Non-pigmented ciliary epithelial cell (primary cell): ENCODE measurements around the gene GALNT9.
"Not testable (repeated sequence)": the region's sequence is repeated elsewhere in the genome, so short reads cannot be mapped to it uniquely, and the experiment has no call there.

Experiments used
- DNase-seq: peaks from one replicate; pipeline ENCODE4 v3.0.0-alpha.2; 2010; ENCODE audit warnings: low read depth

The GALNT9 gene

GRCh38 chr12:132230381-132230780, 99.0 kb downstream of the GALNT9 start:
- DNase-seq: no peak

DNA sequence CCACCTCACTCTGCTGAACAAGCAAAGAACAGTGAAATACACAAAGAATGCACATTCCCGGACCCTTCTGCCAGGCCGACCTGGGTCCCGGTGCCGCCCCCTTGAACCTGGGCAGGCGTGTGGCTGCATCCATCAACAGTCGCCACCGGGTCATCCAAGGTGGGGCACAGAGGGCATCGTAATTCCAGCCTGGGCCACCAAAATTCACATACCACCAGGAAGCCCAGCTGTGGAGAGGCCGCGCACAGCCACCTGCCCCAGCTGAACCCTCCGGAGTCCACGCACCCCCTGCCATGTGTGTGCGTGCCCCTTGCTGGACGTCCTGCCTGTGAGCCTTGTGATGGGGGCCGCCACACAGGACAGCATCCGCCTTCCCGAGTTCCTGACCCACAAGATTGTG, 99.5 kb downstream of the GALNT9 start:
- no peak for DNase-seq

DNA sequence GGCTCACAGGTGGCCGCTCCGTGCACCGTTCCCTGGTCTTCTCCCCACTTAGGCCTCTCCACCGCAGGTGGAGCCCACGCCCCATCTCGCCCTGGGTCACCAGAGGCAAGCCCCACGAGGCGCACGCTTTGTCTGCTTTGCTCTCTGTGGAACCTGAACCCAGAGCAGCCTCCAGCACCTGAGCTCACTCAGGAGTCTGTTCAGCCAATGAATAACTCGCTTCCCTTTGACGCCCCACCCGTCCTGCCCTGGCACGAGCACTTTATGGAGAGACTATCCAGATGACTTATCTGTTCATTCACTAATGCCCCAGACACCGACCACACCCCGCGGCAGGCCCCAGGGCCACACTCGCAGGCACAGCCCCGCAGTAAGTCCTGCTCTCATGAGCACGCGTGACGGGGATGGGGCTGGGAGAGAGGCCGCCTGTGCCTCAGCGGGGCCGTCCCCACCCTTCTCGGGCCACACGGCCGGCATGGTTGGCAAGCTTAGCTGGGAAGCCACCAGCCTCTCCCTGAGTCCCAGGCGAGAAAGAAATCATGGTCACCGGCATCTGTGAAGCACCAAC, 100.1 kb downstream of the GALNT9 start:
- no peak for DNase-seq

DNA sequence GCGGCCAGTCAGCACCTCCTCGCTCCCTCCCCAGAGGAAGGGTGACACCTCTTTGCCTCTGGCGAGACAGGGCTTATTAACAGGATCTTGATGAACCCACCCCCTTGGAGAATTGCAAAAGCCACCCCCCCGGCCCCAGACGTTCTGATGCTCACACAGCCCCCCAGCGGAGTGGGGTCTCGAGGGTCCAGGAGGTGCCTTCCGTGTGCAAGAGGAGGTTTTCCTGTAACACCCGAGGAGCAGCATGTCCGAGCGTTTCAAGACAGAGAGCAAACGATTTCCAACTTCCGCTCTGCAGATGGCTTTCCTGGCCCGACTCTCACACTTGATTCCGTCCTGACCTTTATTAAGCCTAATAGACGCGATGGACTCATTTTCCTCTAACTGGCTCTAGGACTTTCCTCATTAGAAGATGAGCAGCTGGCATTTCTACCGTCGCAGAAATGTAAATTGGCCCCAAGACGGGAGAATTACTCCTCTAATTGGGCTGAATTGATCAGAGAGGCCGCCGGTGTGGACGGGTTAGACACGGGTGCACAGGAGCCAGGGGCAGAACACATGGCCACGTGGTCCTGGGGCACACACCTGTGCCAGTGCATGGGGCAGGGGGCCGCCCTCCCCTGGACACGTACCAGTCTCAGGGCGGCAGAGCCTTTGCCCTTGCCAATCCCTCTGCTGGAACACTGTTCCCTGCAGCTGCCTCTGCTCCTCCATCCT, 100.8 kb downstream of the GALNT9 start:
- no peak for DNase-seq

DNA sequence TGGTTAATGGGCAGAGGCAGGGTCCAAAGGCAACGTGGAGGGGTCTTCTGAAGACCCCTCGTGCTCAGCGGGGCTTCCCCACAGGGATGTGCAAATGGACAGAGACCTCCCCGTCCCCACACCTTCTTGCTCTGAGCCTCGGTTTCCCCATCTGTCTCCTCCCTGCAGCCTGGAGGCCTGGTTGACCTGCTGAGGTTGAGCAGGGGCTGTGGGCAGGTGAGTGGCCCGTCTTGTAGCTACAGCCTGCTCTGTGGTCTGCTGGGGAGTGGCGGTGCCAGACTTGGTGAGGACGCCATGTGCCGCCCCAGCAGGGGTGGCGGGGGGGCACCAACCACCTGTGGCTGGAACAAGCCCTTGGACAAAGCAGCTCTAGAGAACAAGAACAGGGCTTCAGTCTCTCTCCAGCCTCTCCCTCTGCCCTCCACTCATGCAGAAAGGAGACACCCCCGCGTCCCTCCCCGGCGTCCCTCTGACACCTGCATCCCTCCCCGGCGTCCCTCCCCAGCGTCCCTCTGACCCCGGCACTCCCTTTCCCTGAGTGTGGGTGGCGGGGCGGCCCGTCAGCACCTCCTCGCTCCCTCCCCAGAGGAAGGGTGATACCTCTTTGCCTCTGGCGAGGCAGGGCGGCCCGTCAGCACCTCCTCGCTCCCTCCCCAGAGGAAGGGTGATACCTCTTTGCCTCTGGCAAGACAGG, 101.5 kb downstream of the GALNT9 start:
- no peak for DNase-seq

DNA sequence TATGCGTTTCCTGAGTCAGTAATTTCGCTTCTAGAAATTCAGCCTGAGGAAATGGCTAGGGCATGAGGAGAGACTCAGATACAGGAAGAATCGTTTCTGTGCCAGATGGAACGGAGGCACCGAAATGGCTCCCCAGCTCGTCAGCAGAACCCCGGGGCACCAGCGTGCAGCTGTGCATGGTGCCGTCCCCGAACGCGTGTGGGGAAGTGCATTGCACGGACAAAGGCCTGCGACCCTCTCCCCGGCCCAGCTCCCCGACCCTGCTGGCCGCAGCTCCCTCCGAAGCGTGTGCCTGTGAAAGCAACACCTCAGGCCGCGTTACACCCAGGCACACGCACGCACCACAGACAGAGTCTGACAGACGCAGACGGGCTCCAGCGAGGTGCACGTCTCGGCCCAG, 102.3 kb downstream of the GALNT9 start:
- DNase-seq: no peak

GRCh38 chr12:132226604-132227003, 102.8 kb downstream of the GALNT9 start:
- DNase-seq: no peak

DNA sequence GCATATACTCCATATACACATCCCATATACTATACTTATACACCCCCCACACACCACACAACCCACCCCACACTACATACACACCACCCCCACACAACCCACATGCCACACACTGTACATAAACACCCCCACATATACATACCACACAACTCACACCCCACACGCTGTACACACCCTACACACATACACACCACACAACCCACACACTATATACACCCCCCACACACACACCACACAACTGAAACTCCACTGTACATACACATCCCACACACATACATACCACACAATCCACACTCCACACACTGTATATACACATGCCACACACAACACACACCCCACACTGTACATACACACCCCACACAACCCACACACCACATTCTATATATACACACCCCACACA, 104.2 kb downstream of the GALNT9 start:
- DNase-seq: no peak

DNA sequence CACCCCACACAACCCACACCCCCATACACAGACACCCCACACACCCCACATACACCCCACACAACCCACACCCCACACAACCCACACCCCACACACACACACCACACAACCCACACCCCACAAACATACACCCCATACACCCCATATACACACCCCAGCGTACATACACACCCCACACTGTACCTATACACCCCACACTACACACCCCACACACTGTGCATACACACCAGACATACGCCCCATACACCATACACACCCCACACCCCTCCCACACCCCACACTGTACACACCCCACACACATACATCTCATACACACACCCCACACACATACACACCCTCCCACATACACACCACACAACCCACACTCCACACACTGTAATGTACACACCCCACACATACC, 104.9 kb downstream of the GALNT9 start:
- DNase-seq: no peak

DNA sequence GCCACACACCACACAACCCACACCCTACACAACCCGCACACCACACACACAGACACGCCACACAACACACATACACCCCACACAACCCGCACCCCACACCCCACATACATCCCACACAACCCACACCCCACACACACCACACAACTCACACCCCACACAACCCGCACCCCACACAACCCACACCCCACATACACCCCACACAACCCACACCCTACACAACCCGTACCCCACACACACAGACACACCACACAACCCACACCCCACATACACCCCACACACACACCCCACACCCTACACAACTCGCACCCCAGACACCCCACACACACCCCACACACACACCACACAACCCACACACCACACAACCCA, 106.6 kb downstream of the GALNT9 start:
- no peak for DNase-seq

DNA sequence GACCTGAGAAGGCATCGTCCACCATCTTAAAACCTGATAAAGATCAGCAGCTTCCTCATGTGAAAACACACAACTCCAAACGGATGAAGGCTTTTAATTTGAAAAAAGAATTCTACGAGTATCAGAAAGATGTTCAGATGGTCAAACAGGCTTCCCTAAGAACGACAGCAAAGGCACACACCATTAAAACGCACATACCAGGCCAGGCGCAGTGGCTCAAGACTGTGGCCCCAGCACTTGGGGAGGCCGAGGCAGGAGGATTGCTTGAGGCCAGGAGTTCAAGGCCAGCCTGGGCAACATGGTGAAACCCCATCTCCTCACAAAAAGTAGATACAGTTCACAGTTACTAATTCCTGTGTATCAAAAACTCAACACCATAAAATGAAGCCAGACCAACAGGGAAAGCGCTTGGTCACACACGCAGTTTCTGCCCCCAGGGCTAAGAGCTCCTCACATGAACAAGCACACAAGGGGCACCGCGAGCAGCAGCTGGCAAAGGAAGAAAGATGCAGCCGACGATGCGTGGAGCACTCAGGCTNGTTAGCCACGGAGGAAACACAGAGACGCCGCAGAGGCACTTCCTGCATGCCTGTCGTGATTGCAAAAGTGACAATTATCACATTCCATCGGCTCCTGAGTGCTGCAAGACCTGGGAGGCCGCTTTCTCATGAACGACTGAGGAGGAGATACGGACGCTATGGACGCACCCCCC, 107.1 kb downstream of the GALNT9 start:
- DNase-seq: no peak

GRCh38 chr12:132219761-132220160, 109.6 kb downstream of the GALNT9 start:
- not testable (repeated sequence) for DNase-seq

GRCh38 chr12:132219323-132219722, 110.1 kb downstream of the GALNT9 start:
- no peak for DNase-seq

DNA sequence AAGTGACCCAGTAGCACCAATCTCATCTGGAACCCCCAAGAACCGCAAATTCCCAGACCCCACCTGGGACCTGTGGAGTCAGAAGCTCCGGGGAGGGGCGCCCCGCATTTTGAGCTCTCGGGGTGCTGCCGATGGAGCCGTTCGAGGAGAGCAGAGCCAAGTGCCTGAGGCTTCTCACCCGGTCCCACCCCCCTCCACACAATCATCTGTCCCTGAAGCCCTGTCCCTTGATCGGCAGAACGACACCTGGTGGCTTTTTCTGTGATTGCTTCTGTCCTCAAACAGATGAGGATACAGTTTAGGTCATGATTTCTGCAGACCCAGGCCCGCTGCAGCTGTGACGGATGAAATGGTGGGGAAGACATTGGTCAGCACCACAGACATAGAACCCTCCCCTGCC, 110.5 kb downstream of the GALNT9 start:
- DNase-seq: no peak

GRCh38 chr12:132218527-132218875, 110.9 kb downstream of the GALNT9 start:
- DNase-seq: no peak

GRCh38 chr12:132217800-132218526, 111.4 kb downstream of the GALNT9 start:
- no peak for DNase-seq

GRCh38 chr12:132217371-132217770, 112.0 kb downstream of the GALNT9 start:
- no peak for DNase-seq

GRCh38 chr12:132216354-132216987, 112.9 kb downstream of the GALNT9 start:
- DNase-seq: no peak

GRCh38 chr12:132215299-132215989, 113.9 kb downstream of the GALNT9 start:
- no peak for DNase-seq

DNA sequence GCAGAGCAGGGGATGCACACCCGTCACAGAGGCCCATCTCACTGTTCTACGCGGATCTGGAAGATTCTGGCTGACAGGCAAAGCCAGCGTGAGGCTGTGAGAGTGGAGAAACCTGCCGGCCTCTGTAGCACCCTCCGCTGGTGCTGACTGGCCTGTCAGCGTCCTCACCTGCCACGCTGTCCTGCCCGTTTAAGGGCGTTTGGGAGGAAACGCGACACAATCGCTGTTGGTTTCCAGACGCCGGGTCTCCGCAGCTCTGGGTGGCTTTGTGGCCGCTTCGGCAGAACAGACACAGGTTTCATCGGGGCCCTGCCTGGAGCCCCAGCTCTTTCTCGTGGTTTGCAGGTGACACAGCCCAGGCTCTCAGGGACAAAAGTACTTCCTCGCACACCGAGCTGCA, 114.5 kb downstream of the GALNT9 start:
- DNase-seq: no peak

GRCh38 chr12:132214161-132214476, 115.3 kb downstream of the GALNT9 start:
- DNase-seq: no peak
